Measurements from ENCODE around the gene DIABLO.
"Not testable (repeated sequence)": the region's sequence is repeated elsewhere in the genome, so short reads cannot be mapped to it uniquely, and the experiment has no call there.

DIABLO gene

GRCh38 chr12:122185494-122186082, 40.3 kb downstream of the DIABLO start:
- no peaks in the 10 kb centered on the region for H3K36me3 Mint-ChIP-seq (ENCODE audit: low read depth)
- H3K9me3 Mint-ChIP-seq: no peaks in the 10 kb centered on the region
- H3K4me1 Mint-ChIP-seq (ENCODE audit: low read depth): peaks cover 15% of the 10 kb centered on the region
- H3K4me3 Mint-ChIP-seq: no peak overlapping the region
- no peak overlapping the region for H3K27ac Mint-ChIP-seq
- H3K27me3 Mint-ChIP-seq: peaks cover 12% of the 10 kb centered on the region

DNA sequence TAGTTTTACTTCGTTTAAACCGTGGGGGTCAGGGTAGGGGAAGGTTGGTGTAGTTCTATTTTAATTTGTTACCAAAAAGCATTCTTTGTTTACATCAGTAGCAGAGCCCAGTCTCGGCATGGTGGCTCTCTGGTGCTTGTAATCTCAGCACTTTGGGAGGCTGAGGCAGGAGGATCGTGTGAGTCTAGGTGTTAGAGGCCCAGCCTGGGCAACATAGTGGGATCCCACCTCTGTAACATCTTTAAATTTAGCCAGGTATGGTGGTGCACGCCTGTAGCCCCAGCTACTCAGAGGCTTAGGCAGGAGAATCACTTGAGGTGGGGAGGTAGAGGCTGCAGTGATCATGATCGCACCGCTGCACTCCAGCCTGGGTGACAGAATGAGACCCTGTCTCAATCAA, 40.8 kb downstream of the DIABLO start:
- Mint-ChIP-seq H3K36me3 (ENCODE audit: low read depth) (no peaks in the 10 kb centered on the region), H3K27me3 (peaks cover 12% of the 10 kb centered on the region), H3K4me1 (ENCODE audit: low read depth) (peaks cover 16% of the 10 kb centered on the region), H3K4me3 (no peak overlapping the region), H3K27ac (no peak overlapping the region), H3K9me3 (no peaks in the 10 kb centered on the region)

GRCh38 chr12:122184517-122184916, 41.3 kb downstream of the DIABLO start:
- Mint-ChIP-seq H3K4me3 (peak overlapping the region; percentile 44), H3K27me3 (peaks cover 12% of the 10 kb centered on the region), H3K36me3 (ENCODE audit: low read depth) (no peaks in the 10 kb centered on the region), H3K9me3 (no peaks in the 10 kb centered on the region), H3K4me1 (ENCODE audit: low read depth) (peaks cover 19% of the 10 kb centered on the region), H3K27ac (no peak overlapping the region)

GRCh38 chr12:122183588-122183940, 42.3 kb downstream of the DIABLO start:
- peaks cover 19% of the 10 kb centered on the region for H3K4me1 Mint-ChIP-seq (ENCODE audit: low read depth)
- H3K27ac Mint-ChIP-seq: no peak overlapping the region
- peaks cover 12% of the 10 kb centered on the region for H3K27me3 Mint-ChIP-seq
- no peaks in the 10 kb centered on the region for H3K9me3 Mint-ChIP-seq
- no peaks in the 10 kb centered on the region for H3K36me3 Mint-ChIP-seq (ENCODE audit: low read depth)
- peak overlapping the region; percentile 51 for H3K4me3 Mint-ChIP-seq

DNA sequence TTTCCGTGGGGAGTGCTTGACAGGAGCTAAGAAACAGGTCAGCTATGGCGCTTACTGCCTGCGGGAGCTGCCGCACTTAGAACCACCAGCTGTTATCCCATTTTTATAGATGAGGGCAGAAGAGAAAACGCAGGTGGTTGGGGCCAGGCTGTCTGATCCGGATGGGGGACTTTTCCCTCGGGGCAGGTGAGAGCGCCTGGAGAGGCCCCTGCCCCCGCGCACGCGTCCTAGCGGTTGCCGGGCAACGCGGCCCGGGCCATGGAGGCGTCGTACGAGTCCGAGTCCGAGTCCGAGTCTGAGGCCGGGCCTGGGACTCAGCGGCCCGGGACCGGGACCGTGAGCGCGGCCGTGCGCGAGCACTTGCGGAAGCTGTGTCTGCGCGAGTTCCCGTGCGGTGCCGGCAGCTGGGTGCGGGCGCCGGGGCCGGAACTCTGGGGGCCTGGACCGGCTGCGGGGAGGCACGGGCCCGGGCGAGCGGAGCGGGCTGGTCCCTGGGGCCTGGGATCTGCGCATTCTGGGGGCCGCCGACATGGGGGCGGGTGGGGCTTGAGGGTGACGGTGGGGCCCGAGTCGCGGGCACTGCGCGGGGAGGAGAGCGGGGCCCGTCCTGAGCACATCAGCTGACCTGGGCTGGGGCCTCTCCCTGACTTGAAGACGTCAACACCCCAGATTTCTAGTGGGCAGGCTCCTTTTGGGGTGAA, 42.8 kb downstream of the DIABLO start, which contains the start of gene LRRC43:
Gene LRRC43 (plus strand): TSS at position 237 of the 701 bp plus-strand sequence. CDS start 22 bp downstream, at position 259.
- Mint-ChIP-seq H3K4me3 (peak within 1 kb of the TSS; percentile 71), H3K27me3 (peaks cover 12% of the 10 kb centered on the region), H3K36me3 (ENCODE audit: low read depth) (no peaks in the 10 kb centered on the region), H3K4me1 (ENCODE audit: low read depth) (peaks cover 19% of the 10 kb centered on the region), H3K27ac (no peak within 1 kb of the TSS), H3K9me3 (no peaks in the 10 kb centered on the region)

DNA sequence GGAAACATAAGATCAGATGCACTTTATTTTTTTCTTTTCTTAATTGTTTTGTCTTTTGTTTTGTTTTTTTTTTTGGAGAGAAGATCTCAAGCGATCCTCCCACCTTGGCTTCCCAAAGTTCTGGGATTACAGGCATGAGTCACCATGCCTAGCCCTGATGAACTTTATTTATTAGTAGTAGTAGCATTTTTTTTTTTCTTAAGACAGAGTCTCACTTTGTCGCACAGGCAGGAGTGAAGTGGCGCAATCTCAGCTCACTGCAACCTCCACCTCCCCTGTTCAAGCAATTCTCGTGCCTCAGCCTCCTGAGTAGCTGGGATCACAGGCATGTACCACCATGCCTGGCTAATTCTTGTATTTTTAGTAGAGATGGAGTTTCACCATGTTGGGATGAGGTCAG, 49.4 kb downstream of the DIABLO start:
- H3K9me3 Mint-ChIP-seq; H3K36me3 Mint-ChIP-seq (ENCODE audit: low read depth); H3K4me3 Mint-ChIP-seq; H3K27ac Mint-ChIP-seq; H3K27me3 Mint-ChIP-seq: not testable (repeated sequence)
- peaks cover 17% of the 10 kb centered on the region for H3K4me1 Mint-ChIP-seq (ENCODE audit: low read depth)

DNA sequence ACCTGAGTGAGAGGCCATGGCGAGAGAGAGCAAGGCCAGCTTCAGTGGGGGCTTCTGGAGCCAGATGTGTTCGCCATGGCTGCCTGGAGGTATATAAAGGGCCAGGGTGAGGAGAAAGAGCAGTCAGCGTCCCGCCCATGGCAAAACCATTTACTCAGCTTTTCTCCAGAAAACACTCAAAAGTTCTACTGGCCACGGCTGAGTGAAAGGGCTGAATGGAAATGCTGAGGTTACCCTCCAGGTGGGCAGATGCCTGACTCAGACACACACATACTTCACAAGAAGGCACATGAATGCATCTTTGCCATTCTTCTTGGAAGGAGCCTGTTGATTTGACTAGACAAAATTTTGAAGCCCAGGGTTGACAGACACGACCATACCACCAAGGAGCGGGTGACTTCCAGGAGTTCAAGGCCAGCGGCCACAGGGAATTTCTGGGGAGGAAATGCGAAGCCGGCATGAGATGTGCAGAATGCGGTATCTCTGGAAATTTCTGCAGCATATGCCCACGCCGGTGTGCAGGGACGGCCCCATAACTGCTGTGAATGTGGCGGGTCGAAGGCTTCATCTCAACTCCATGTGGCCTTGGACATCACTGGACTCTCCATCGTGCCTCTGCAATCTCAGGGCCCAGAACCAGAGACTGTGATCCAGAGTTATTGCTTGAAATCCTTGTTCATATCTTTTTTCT, 51.6 kb downstream of the DIABLO start, which contains the start of gene IL31:
Gene IL31 (minus strand): TSS at position 67 of the 691 bp plus-strand sequence. CDS start 49 bp downstream, at position 18.
- H3K9me3 Mint-ChIP-seq: no peaks in the 10 kb centered on the region
- peaks cover 7% of the 10 kb centered on the region for H3K27me3 Mint-ChIP-seq
- H3K4me3 Mint-ChIP-seq: no peak within 1 kb of the TSS
- H3K27ac Mint-ChIP-seq: no peak within 1 kb of the TSS
- peaks cover 13% of the 10 kb centered on the region for H3K4me1 Mint-ChIP-seq (ENCODE audit: low read depth)
- H3K36me3 Mint-ChIP-seq (ENCODE audit: low read depth): no peaks in the 10 kb centered on the region

- H3K27me3 Mint-ChIP-seq: peaks cover 10% of the 10 kb centered on the region
- H3K27ac Mint-ChIP-seq: no peak overlapping the region
- H3K4me1 Mint-ChIP-seq (ENCODE audit: low read depth): peaks cover 13% of the 10 kb centered on the region
- no peaks in the 10 kb centered on the region for H3K9me3 Mint-ChIP-seq
- no peak overlapping the region for H3K4me3 Mint-ChIP-seq
- no peaks in the 10 kb centered on the region for H3K36me3 Mint-ChIP-seq (ENCODE audit: low read depth)
These were observed 53.5 kb downstream of the DIABLO start for GRCh38 chr12:122172262-122172939.

DNA sequence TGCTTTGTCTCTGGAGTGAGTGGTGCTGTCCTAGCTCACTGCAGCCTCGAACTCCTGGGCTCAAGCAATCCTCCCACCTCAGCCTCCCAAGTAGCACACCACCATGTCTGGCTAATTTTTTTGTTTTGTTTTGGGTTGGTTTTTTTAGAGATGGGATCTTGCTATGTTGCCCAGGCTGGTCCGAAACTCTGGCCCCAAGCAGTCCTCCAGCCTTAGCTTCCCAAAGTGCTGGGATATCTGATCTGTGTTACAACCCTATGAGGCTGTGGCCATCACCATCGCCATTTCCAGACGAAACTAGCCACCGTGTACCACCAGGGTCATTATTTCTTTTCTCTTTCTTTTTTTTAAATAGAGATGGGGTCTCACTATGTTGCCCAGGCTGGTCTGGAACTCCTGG, 54.5 kb downstream of the DIABLO start:
- Mint-ChIP-seq H3K4me3 (no peak overlapping the region), H3K4me1 (ENCODE audit: low read depth) (peaks cover 15% of the 10 kb centered on the region), H3K9me3 (no peaks in the 10 kb centered on the region), H3K27me3 (peaks cover 10% of the 10 kb centered on the region), H3K36me3 (ENCODE audit: low read depth) (no peaks in the 10 kb centered on the region), H3K27ac (no peak overlapping the region)

GRCh38 chr12:122168492-122168891, 57.4 kb downstream of the DIABLO start:
- Mint-ChIP-seq H3K4me1 (ENCODE audit: low read depth) (peaks cover 8% of the 10 kb centered on the region), H3K27ac (no peak overlapping the region), H3K27me3 (peaks cover 3% of the 10 kb centered on the region), H3K36me3 (ENCODE audit: low read depth) (no peaks in the 10 kb centered on the region), H3K4me3 (no peak overlapping the region), H3K9me3 (no peaks in the 10 kb centered on the region)

- Mint-ChIP-seq H3K4me3 (no peak overlapping the region), H3K27ac (no peak overlapping the region), H3K36me3 (ENCODE audit: low read depth) (no peaks in the 10 kb centered on the region), H3K9me3 (no peaks in the 10 kb centered on the region), H3K27me3 (peaks cover 3% of the 10 kb centered on the region), H3K4me1 (ENCODE audit: low read depth) (peaks cover 14% of the 10 kb centered on the region)
These were observed 58.4 kb downstream of the DIABLO start for GRCh38 chr12:122167356-122167925.

GRCh38 chr12:122166422-122167349, 59.2 kb downstream of the DIABLO start:
- Mint-ChIP-seq H3K9me3 (no peaks in the 10 kb centered on the region), H3K36me3 (ENCODE audit: low read depth) (no peaks in the 10 kb centered on the region), H3K4me1 (ENCODE audit: low read depth) (peaks cover 22% of the 10 kb centered on the region), H3K27ac (no peak overlapping the region), H3K27me3 (peaks cover 3% of the 10 kb centered on the region), H3K4me3 (no peak overlapping the region)

- no peaks in the 10 kb centered on the region for H3K9me3 Mint-ChIP-seq
- H3K4me1 Mint-ChIP-seq (ENCODE audit: low read depth): peaks cover 24% of the 10 kb centered on the region
- H3K4me3 Mint-ChIP-seq: no peak overlapping the region
- no peaks in the 10 kb centered on the region for H3K36me3 Mint-ChIP-seq (ENCODE audit: low read depth)
- no peak overlapping the region for H3K27ac Mint-ChIP-seq
- H3K27me3 Mint-ChIP-seq: no peaks in the 10 kb centered on the region
These were observed 62.9 kb downstream of the DIABLO start for GRCh38 chr12:122162976-122163375.

DNA sequence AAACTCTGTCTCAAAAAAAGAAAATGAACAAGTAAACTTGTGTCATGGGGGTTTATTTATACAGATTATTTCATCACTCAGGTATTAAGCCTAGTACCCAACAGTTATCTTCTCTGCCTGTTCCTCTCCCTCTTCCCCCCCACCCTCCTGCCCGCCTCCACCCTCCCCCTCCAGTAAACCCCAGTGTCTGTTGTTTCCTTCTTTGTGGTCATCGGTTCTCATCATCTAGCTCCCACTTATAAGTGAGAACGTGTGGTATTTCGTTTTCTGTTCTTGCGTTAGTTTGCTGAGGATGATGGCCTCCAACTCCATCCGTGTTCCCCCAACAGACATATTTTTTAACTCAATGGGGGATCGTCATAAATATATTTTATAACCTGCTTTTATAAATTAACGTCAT, 64.2 kb downstream of the DIABLO start:
- Mint-ChIP-seq H3K4me3 (no peak overlapping the region), H3K27ac (no peak overlapping the region), H3K4me1 (ENCODE audit: low read depth) (peaks cover 21% of the 10 kb centered on the region)

More for the DNA sequence above, 64.2 kb downstream of the DIABLO start:
- no peaks in the 10 kb centered on the region for H3K36me3 Mint-ChIP-seq (ENCODE audit: low read depth)
- no peaks in the 10 kb centered on the region for H3K9me3 Mint-ChIP-seq
- no peaks in the 10 kb centered on the region for H3K27me3 Mint-ChIP-seq

Measured in stimulated activated naive CD8-positive, alpha-beta T cell treated with anti-CD3 and anti-CD28 coated beads, Interleukin-15, Interleukin-2, amounts not matched to agents 100 ng/mL and 50 ng/mL, for 24 hours (primary cell).